NCI-H2171 (cell line): ENCODE results near the gene ITGAX.
"Not testable (repeated sequence)": the region's sequence is repeated elsewhere in the genome, so short reads cannot be mapped to it uniquely, and the experiment has no call there.

Source experiments
- DNase-seq: peaks from one replicate; lab custom pipeline; 2025; lab: John Stamatoyannopoulos, UW

The ITGAX gene

GRCh38 chr16:31410082-31410481 lies 55.1 kb downstream of the ITGAX start:
- DNase-seq: no peak

- DNase-seq: no peak
Measured at GRCh38 chr16:31411024-31411844, 56.3 kb downstream of the ITGAX start.

- DNase-seq: no peak
Measured at GRCh38 chr16:31412750-31413149, 57.8 kb downstream of the ITGAX start.

- DNase-seq: no peak
Measured at GRCh38 chr16:31413381-31413780, 58.4 kb downstream of the ITGAX start.

- no peak for DNase-seq
Measured at GRCh38 chr16:31413943-31414342, 59.0 kb downstream of the ITGAX start.

GRCh38 chr16:31414706-31415105 lies 59.7 kb downstream of the ITGAX start:
- DNase-seq: no peak

GRCh38 chr16:31416371-31416770 lies 61.4 kb downstream of the ITGAX start:
- no peak for DNase-seq

- not testable (repeated sequence) for DNase-seq
Measured at GRCh38 chr16:31417036-31417435, 62.1 kb downstream of the ITGAX start.

GRCh38 chr16:31417916-31418315 lies 62.9 kb downstream of the ITGAX start:
- DNase-seq: no peak

GRCh38 chr16:31420037-31420436 lies 65.1 kb downstream of the ITGAX start:
- no peak for DNase-seq

- DNase-seq: no peak
Measured at GRCh38 chr16:31421587-31421986, 66.6 kb downstream of the ITGAX start.

- DNase-seq: no peak
Measured at GRCh38 chr16:31423241-31423640, 68.3 kb downstream of the ITGAX start.

- DNase-seq: no peak
Measured at GRCh38 chr16:31423801-31424200, 68.8 kb downstream of the ITGAX start.

- peak; percentile 20 for DNase-seq
Measured at GRCh38 chr16:31427441-31428278, 72.7 kb downstream of the ITGAX start.

GRCh38 chr16:31428279-31428597 lies 73.3 kb downstream of the ITGAX start, which contains the start of gene COX6A2:
Gene COX6A2 (minus strand): TSS chr16:31428360. CDS start chr16:31428325, 35 bp downstream.
- DNase-seq: no peak

GRCh38 chr16:31428638-31429247 lies 73.8 kb downstream of the ITGAX start:
- no peak for DNase-seq

- DNase-seq: no peak
Measured at GRCh38 chr16:31429314-31429713, 74.3 kb downstream of the ITGAX start.

GRCh38 chr16:31429796-31430195 lies 74.8 kb downstream of the ITGAX start:
- DNase-seq: no peak

- DNase-seq: no peak
Measured at GRCh38 chr16:31430380-31431052, 75.5 kb downstream of the ITGAX start.
